KMS-11 (cell line): ENCODE data around the gene SFT2D3.

Source experiments
- H2AFZ ChIP-seq: fragments of 200-600 bp; sonication (generic); 2 replicates; pipeline ENCODE4 v1.6.1; 2016; ENCODE audit warnings: antibody characterized with exemption, mixed run types, low read depth
- H3K27ac ChIP-seq: fragments of 200-600 bp; sonication (generic); 2 replicates; pipeline ENCODE4 v1.6.1; 2016; ENCODE audit warnings: mild to moderate bottlenecking, mixed run types
- H3K27me3 ChIP-seq: fragments of 200-600 bp; sonication (generic); 2 replicates; pipeline ENCODE4 v1.6.1; 2017; ENCODE audit warnings: mild to moderate bottlenecking, low read depth, mixed run types, moderate library complexity; ENCODE audit not compliant: insufficient read depth
- H3K36me3 ChIP-seq: fragments of 200-600 bp; sonication (generic); 2 replicates; pipeline ENCODE4 v1.6.1; 2017; ENCODE audit warnings: mild to moderate bottlenecking, mixed run types; ENCODE audit not compliant: insufficient read depth
- H3K4me1 ChIP-seq: fragments of 200-600 bp; sonication (generic); 2 replicates; pipeline ENCODE4 v1.6.1; 2016; ENCODE audit warnings: mild to moderate bottlenecking, low read depth, mixed run types; ENCODE audit not compliant: poor library complexity, severe bottlenecking
- H3K4me2 ChIP-seq: fragments of 200-600 bp; sonication (generic); 2 replicates; pipeline ENCODE4 v1.7.0; 2016; ENCODE audit warnings: mild to moderate bottlenecking, mixed run types
- H3K4me3 ChIP-seq: fragments of 200-600 bp; sonication (generic); IDR thresholded peaks from 2 replicates; pipeline ENCODE4 v1.6.1; 2017; ENCODE audit warnings: low read depth, low read length, mixed read lengths; ENCODE audit not compliant: insufficient read depth
- H3K79me2 ChIP-seq: fragments of 200-600 bp; sonication (generic); 2 replicates; pipeline ENCODE4 v1.6.1; 2016; ENCODE audit warnings: low read depth, mixed run types; ENCODE audit not compliant: insufficient read depth
- H3K9ac ChIP-seq: fragments of 200-600 bp; sonication (generic); 2 replicates; pipeline ENCODE4 v1.6.1; 2016; ENCODE audit warnings: mild to moderate bottlenecking, mixed run types
- H4K20me1 ChIP-seq: fragments of 200-600 bp; sonication (generic); 2 replicates; pipeline ENCODE4 v1.6.1; 2016; ENCODE audit warnings: mild to moderate bottlenecking, mixed run types; ENCODE audit not compliant: insufficient read depth
- TF ChIP-seq, protein P1 (sequence below): fragments of 200-600 bp; sonication (generic); conservative IDR thresholded peaks from 2 replicates; pipeline ENCODE4 v1.6.1; 2017; ENCODE audit warnings: low read depth, mild to moderate bottlenecking, antibody characterized with exemption, low read length, moderate library complexity, mixed read lengths

Gene SFT2D3

DNA sequence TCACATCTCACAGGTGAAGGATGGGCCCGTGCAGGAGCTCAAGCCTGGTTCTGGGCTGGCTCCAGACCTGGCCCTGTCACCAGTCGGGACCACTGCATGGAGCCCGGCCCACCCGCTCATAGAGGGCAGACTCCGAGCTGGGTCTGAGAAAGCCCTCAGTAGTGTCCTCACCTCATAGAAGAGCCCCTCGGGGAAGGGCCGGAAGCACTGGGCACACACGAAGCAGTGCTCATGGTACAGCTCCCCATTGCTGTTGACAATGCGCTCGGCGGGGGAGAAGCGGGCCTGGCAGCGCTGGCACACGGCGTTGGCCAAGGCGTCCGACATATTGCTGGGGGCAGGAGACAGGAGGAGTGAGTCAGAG is 44.1 kb upstream of the SFT2D3 start:
- H4K20me1 ChIP-seq: no peaks in the 10 kb centered on the region

DNA sequence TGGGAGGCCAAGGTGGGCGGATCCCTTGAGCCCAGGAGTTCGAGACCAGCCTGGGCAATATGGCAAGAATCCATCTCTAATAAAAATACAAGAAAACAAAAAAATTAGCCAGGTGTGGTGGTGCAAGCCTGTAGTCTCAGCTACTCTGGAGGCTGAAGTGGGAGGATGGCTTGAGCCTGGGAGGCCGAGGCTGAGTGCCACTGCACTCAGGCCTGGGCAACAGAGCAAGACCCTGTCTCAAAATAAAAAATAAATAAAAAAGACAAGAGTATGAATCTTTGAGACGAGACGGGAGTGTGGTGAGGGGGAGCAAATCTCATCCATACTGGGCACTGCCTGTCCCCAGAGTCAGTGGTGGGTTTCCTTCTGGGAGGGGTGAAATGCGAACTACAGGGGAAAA is 43.2 kb upstream of the SFT2D3 start:
- no peaks in the 10 kb centered on the region for H4K20me1 ChIP-seq

More for the DNA sequence above, 44.1 kb upstream of the SFT2D3 start:
- H3K4me2 ChIP-seq: no peak overlapping the region
- no peak overlapping the region for H3K27ac ChIP-seq
- H3K27me3 ChIP-seq: no peaks in the 10 kb centered on the region
- no peaks in the 10 kb centered on the region for H3K4me1 ChIP-seq
- H3K36me3 ChIP-seq: no peaks in the 10 kb centered on the region
- TF ChIP-seq, protein P1, sequence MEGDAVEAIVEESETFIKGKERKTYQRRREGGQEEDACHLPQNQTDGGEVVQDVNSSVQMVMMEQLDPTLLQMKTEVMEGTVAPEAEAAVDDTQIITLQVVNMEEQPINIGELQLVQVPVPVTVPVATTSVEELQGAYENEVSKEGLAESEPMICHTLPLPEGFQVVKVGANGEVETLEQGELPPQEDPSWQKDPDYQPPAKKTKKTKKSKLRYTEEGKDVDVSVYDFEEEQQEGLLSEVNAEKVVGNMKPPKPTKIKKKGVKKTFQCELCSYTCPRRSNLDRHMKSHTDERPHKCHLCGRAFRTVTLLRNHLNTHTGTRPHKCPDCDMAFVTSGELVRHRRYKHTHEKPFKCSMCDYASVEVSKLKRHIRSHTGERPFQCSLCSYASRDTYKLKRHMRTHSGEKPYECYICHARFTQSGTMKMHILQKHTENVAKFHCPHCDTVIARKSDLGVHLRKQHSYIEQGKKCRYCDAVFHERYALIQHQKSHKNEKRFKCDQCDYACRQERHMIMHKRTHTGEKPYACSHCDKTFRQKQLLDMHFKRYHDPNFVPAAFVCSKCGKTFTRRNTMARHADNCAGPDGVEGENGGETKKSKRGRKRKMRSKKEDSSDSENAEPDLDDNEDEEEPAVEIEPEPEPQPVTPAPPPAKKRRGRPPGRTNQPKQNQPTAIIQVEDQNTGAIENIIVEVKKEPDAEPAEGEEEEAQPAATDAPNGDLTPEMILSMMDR: no peak
- H3K9ac ChIP-seq: no peak overlapping the region
- no peaks in the 10 kb centered on the region for H3K79me2 ChIP-seq
- no peak overlapping the region for H3K4me3 ChIP-seq
- no peak overlapping the region for H2AFZ ChIP-seq

DNA sequence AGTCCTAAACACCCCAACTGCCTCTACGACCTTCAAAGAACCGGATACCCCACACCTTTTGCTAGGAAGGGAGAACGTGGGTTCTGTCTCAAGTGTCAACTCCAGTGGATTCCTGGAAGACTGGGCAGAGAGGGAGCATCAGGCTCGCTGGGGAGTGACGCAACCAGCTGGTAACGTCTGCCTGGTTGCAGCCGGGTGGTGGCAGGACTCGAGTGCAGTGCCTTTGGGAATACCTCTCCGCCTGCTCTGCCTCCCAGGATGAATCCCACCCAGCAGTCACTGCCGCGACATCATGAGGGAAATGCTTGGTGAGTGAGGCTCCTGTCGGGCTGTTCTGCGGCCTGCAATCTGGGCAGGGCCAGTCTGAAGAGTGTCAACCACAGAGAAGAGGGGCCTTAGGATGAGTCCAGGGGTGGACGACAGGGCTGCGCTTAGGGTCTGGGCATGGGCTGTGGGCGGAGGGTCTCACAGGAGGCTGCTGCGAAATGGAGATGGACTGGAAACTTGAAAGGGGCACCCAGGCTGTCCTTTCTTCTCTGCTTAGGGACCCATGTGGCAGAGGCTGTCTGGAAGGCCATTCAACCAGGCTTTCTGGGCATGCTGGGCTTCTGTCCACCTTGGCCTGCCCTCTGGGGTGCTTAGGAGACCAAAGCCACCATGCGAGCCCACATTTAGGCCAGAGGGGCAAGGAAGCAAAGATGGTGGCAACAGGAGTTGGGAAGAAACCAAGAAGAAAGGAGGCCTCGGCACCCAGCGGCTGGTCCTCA is 42.5 kb upstream of the SFT2D3 start:
- H3K27ac ChIP-seq: no peak overlapping the region
- no peaks in the 10 kb centered on the region for H3K36me3 ChIP-seq
- no peaks in the 10 kb centered on the region for H3K4me1 ChIP-seq
- H4K20me1 ChIP-seq: no peaks in the 10 kb centered on the region
- H3K79me2 ChIP-seq: no peaks in the 10 kb centered on the region
- H3K4me2 ChIP-seq: no peak overlapping the region
- H3K9ac ChIP-seq: no peak overlapping the region
- no peak overlapping the region for H3K4me3 ChIP-seq
- no peak overlapping the region for H2AFZ ChIP-seq
- TF ChIP-seq, protein P1: no peak
- H3K27me3 ChIP-seq: no peaks in the 10 kb centered on the region

More for the DNA sequence above, 43.2 kb upstream of the SFT2D3 start:
- H3K4me2 ChIP-seq: no peak overlapping the region
- no peaks in the 10 kb centered on the region for H3K79me2 ChIP-seq
- H3K27ac ChIP-seq: no peak overlapping the region
- no peak overlapping the region for H2AFZ ChIP-seq
- H3K27me3 ChIP-seq: no peaks in the 10 kb centered on the region
- H3K36me3 ChIP-seq: no peaks in the 10 kb centered on the region
- TF ChIP-seq, protein P1: no peak
- H3K4me1 ChIP-seq: no peaks in the 10 kb centered on the region
- H3K4me3 ChIP-seq: no peak overlapping the region
- H3K9ac ChIP-seq: no peak overlapping the region

DNA sequence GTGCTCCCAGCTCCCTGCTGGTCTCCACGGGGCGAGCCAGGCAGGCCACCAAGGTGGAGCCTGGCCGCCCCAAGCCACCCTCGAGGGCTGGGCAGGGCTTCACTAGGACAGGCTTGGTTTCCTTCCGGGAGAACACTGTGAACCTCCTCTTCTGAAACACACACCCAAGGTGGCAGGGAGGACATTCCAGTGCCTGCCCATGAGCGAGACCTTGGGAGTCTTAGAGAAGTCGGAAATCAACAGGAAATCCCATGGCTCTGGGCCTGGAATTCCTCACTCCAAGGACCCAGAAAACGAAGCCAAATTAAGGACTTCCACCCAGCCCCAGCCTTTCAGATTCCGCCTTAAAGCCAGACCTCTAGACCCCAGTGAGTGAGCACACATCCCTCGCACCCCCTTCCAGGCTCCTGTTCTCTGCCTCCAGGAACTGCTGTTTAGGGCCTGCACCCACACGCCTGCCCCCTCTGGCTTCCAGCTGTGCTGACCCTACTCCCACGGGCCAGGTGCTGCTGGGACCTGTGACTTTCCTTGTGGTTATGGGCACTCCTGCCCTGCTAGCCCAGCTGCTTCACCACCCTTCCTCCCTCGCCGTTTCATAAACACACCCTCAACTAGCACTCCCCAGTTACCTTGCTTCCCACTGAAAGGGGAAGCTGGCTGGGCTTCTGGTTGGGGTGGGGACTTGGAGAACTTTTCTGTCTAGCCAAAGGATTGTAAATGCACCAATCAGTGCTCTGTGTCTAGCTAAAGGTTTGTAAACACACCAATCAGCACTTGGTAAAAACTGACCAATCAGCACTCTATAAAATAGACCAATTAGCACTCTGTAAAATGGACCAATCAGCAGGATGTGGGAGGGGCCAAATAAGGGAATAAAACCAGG is 41.6 kb upstream of the SFT2D3 start:
- no peaks in the 10 kb centered on the region for H3K36me3 ChIP-seq
- H3K27me3 ChIP-seq: no peaks in the 10 kb centered on the region
- H3K4me2 ChIP-seq: no peak overlapping the region
- H3K27ac ChIP-seq: no peak overlapping the region
- no peaks in the 10 kb centered on the region for H3K79me2 ChIP-seq
- no peaks in the 10 kb centered on the region for H3K4me1 ChIP-seq
- no peaks in the 10 kb centered on the region for H4K20me1 ChIP-seq
- H3K4me3 ChIP-seq: no peak overlapping the region
- TF ChIP-seq, protein P1: no peak
- no peak overlapping the region for H2AFZ ChIP-seq
- H3K9ac ChIP-seq: no peak overlapping the region
